SHP77 (cell line): ENCODE measurements around the gene SIX6.
"Not testable (repeated sequence)": the region's sequence is repeated elsewhere in the genome, so short reads cannot be mapped to it uniquely, and the experiment has no call there.

Experiments used
- DNase-seq, 2 experiments: peaks; one replicate each; lab custom pipeline; 2025; lab: John Stamatoyannopoulos, UW

The SIX6 gene

DNA sequence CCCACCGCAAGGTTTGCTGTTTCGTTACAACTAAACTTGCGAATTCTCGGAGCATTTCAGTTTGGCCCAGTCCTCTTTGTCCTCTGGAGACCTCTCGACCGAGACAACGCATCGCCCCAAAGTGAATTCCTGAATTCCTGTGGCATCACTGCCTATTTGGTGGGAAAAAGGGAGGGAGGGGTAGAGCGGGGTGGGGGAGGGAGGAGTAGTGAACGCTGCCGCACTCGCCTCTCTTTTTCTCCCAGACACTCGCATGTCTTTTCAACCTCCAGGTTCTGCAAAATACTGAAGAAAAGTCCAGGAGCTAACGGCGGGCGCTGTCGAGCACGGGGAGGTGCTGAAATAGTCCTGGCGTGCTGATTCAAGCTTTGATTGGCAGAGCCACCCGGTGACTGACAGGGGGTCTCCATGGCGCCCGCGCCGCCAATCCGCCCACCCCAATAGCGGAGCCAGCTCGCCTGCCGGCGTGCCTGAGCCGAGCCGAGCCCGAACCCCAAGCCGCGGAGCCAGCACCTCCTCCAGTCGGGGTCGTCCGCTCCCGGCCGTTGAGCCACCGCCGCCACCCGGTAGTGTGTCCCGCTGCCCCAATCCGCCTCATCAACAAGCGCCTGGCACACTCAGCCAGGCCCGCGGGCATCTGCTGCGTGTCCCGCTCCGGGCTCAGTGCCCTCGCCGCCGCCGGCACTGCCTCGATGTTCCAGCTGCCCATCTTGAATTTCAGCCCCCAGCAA is at the start of gene SIX6:
TSS of gene SIX6 (plus strand) at position 440 of the 731 bp plus-strand sequence. CDS start at position 693, 253 bp downstream.
- no peak for DNase-seq

GRCh38 chr14:60480248-60480647 is 28.7 kb upstream of the SIX6 start:
- DNase-seq: not testable (repeated sequence)

DNA sequence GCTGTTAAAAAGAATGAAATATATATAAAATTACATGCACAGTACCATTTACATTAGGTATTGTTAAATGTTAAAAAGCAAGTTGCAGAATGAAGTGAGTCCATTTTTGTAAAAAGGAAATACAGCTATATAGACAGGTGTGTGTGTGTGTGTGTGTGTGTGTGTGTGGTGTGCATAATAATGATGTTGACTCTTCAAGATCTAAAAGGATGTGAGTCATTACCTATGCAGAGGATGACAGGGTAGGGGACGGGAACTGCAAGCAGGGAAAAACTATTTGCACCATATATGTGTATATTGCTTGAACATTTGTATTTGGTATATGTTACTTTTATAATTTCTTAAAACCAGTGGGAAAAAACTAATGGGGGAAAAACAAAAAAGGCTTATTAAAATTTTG is 26.2 kb upstream of the SIX6 start:
- DNase-seq: peak in 1 of 2 experiments; percentile 8

GRCh38 chr14:60485057-60485597 is 23.8 kb upstream of the SIX6 start:
- DNase-seq: no peak

DNA sequence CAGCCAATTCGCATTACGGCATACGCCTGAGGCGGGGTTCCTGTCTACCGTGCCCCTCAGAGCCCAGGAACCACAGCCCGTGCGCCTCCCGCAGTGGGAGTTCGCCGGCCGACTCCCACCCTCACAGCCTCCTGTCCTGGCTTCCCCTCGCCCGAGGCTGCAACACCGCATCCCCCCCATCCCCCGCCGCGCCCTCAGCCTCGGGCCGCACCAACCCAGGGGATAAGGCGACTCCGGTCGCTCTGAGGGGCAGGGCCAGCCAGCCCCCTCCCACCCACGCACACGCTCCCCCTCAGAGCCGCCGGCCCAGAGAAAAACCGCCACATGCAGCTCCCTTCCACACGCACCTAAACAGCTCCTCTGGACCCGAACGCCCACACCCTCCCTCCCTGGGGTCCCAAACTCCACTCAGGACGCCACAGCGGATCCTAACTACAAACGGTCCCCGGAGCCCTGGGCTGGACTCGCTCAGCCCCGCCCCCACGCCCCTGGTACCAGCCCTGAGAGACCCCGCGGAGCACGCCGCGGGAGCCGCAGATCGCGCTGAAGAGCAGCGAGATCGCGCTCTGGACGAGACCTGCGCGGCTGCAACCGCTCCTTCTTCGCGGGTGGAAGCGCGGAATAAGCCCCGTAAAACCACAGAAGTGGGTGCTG is 23.2 kb upstream of the SIX6 start, which contains the start of gene C14orf39:
TSS of gene C14orf39 (minus strand) at position 466 of the 654 bp plus-strand sequence. CDS start 985 bp downstream, outside the sequence.
- DNase-seq: no peak

GRCh38 chr14:60487211-60487610 is 21.7 kb upstream of the SIX6 start:
- no peak for DNase-seq

DNA sequence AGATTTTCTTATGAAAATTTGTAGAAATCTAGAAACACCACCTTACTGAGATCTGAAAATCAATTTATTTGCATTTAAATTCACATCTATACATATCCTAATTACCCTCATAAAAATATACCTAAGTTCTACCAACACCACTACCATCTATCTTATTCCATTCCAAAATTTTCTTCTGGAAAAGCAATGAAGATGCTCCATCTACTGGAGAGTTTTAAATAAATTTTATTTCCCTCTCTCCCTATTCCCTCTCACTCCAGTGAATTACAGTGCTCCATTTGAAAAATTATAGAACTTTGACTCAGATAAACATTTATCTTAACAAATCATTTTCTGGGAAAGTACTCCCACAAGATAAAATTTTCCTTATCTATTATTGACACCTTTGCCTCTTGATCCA is 20.8 kb upstream of the SIX6 start:
- DNase-seq: no peak

DNA sequence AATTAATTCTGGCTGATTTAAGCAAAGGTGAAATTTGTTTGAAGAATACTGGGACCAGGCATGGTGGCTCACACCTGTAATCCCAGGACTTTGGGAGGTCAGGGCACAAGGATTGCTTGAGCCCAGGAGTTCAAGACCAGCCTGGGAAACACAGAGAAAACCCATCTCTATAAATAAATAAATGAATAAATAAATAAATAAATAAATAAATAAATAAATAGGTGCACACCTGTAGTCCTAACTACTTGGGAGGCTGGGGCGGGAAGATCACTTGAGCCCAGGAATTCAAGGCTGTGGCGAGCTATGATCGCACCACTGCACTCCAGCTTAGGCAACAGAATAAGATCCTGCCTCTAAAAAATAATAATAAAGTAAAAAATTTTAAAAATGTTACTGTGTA is 18.7 kb upstream of the SIX6 start:
- DNase-seq: no peak

GRCh38 chr14:60495946-60496345 is 13.0 kb upstream of the SIX6 start:
- no peak for DNase-seq

DNA sequence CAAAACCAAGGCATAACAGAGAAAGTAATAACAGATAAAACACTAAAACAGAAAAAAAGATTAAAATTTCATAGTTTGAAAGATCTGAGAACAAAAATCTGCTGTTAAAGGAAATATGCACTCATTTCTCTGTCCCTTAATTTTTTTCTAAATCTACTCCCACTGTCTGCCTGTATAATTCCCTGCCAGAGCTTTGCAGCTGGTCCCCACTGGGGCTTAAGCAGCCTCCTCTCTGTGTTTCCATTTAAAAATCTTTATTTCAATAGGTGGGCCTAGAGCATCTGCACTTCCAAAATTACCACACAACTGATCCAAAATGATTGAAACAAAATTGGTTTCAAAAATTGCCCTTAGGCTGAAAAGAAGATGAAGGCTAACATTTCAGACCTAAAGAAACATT is 6.4 kb upstream of the SIX6 start:
- no peak for DNase-seq

- no peak for DNase-seq
Measured at GRCh38 chr14:60505448-60505847, 3.5 kb upstream of the SIX6 start.

DNA sequence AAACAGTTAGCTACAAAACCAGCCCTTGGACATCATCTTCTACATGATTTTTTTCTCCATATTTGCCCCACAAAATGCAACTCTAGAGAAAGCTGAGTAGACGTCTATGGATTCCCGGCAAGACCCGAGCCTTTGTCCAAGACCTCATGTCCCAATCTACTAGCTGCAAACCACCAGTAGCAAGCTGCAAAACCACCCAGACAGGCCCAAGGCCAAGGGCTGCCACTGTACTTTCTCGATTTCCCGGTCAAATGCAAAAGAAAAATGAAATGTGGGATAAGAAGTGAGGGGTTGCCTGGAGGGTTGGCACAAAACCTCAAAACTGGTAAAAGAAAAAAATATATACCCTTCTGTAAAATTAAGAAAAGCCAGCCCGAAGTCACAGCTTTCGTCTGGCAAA is 2.9 kb upstream of the SIX6 start:
- no peak for DNase-seq

DNA sequence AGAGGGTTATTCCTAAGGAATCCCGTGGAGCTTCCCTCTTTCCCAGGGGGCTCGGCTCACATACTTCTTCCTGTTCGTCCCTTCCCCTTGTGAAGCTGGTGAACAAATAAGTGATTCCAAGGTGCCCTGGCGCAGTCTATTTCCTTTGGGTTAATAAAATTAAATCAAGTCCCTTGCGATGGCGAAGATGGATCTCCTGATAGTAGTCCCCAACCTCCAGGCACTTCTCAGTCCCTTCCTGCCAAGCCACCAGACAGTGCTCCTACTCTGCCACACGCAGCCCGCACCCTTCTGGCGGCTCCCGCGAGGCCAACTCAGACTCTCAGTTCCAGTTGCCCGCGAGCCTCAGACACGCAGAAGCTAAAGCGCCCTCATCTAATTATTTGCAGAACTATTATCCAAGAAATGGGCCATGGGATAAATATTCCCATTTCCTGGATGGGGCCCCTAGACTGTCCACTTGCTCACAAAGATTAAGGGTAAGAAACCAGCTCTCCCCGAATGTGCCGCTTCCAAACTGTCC is 2.4 kb upstream of the SIX6 start:
- DNase-seq: no peak

DNA sequence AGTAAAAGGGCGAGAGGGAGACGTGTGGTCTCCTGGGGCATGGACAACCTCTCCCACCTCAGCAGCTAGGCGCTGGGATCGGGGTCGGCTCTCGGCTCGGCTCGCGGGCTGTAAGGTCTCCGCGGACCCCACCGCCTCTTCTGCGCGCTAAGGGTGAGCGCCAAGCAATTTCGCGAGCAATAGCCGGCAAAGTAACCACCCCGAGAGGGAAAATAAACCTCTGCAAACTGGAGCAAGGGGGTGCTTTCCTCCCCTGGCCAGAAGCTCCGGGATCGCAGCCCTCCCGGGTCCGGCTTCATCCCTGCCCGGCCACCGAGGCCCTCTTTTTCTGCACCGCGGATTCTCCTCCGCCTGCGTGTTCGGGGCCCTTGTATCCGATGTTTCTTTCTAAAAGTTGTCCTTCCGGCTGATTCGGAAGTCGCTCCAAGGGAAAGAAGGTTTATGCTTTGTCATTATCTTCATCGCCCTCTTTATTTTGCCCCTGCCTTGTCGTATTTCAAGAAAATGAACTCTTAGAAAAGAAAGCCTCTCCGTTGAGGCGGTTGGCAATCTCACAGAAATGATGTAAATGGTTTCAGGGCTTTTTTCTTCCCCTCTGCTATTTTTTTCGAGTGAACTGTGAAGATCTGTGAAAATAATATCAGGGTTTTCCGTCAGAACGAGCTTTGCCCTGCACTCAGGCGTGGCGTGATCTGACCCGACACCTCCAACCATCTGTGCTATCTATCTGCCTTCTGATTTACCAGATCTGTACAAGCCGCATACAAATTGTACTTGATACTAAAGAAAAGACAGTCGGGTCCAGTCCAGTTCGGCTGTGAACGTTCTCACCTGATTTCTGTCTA is 1.7 kb upstream of the SIX6 start:
- no peak for DNase-seq

- no peak for DNase-seq
Measured at GRCh38 chr14:60508363-60508706, 611 bp upstream of the SIX6 start.

DNA sequence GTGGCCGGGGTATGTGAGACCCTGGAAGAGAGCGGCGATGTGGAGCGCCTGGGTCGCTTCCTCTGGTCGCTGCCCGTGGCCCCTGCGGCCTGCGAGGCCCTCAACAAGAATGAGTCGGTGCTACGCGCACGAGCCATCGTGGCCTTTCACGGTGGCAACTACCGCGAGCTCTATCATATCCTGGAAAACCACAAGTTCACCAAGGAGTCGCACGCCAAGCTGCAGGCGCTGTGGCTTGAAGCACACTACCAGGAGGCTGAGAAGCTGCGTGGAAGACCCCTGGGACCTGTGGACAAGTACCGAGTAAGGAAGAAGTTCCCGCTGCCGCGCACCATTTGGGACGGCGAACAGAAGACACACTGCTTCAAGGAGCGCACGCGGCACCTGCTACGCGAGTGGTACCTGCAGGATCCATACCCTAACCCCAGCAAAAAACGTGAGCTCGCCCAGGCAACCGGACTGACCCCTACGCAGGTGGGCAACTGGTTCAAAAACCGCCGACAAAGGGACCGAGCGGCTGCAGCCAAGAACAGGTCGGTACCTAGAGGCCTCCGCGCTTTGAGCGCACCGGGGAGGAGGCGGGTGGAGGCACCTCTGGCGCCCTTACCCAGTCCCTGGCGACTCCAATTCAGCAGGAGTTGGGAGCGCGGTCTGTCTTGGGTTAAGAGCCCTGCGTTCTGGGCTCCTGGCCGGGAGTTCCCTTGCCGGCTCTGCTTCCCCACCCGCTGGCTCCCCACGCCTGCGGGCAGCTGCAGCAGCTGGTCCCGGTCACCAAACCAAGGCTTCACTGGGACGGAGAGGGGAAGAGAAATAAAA is 700 bp downstream of the SIX6 start:
- no peak for DNase-seq

DNA sequence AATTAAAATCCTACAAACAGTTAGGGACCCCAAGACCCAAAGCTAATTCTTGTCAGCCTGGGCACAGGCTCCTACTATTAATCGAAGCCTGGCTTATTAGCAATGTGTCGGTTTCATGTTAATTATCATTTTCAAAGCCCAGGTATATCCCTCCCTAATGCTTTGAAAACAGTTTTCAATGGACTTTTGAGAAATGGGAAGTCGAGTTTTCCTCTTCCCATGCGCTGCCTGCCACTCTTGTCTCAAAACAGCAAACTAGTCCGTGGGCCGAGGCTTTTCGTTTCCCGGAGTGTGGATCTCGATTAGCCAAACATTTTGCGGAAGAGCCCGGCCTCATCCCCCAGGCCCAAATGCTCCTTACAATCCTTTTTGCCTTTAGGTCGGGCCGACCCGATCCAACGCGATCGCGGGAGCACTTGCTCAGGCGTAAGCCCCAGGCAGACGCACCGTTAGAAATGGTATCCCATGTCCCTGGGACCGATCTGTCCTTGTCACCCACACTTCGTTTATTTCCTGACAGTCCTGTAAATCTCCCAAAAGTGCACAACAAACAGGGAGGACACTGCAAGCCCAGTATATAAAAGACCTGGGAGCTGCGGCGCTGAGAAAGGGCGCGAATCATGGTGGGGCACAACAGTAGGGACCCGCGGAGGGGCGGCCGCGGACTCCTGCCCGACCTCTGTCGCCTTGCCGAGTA is 1.5 kb downstream of the SIX6 start:
- no peak for DNase-seq

DNA sequence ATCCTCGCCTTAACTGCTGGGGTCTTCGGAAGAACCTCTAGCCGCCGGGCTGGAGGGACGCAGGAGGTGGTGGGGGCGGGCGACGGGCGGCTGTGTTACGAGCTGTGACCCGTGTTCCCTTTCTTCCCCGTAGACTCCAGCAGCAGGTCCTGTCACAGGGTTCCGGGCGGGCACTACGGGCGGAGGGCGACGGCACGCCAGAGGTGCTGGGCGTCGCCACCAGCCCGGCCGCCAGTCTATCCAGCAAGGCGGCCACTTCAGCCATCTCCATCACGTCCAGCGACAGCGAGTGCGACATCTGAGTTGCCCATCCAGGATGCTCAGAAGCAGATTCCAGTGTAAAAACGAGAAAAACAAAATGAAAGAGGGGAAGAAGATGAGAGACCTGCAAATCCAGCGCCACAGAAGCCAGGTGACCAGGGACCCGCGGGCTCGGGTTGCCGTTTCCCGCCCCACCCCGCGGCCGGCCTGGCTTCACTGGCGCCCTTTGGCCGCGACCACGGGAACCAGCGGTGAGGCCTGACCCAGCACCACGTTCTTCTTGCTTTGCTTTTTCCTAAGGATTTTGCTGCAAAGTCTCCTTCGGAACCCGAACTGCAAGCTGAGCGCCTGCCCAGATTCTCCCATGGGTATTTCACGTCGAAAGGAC is 2.1 kb downstream of the SIX6 start:
- no peak for DNase-seq

GRCh38 chr14:60512126-60512525 is 3.2 kb downstream of the SIX6 start:
- DNase-seq: no peak

DNA sequence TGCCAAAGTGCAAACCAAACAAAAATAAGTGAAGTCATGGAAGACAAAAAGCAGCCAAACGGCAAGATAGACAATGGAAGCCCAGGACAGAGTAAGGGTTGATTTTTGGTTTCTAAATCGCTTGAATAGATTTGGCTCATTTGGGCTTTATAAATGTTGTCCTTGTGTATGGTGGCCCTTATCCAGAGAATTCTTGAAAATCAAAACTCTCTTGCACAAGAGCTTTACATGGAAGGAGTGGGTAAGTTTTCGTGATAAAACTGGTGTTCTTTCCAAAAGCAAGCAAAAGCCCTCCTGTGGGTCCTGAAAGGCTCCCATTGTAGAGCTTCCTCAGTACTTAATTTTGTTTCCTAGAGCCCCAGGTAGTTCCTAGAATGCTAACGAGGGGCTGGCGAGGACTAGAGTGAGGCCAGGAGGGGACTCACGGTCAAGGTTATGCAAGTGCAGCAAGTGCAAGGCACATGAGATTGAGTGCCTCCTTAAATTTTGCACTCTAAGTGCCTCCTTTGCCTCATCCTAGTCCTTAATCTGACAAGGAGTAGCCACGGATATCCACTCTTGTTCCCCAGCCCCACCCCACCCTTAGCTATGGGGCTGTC is 4.1 kb downstream of the SIX6 start:
- no peak for DNase-seq
